HG03457 (cell line): ENCODE data around the gene NDST4.
A peak's percentile ranks its signal among the peaks of the same experiment; 100 is the strongest.

Source experiments
- ATAC-seq: cut with Tn5 transposase; IDR thresholded peaks from one replicate; pipeline ENCODE4 v1.9.1; 2021; ENCODE audit warnings: moderate number of reproducible peaks; ENCODE audit not compliant: unreplicated experiment

Gene NDST4

DNA sequence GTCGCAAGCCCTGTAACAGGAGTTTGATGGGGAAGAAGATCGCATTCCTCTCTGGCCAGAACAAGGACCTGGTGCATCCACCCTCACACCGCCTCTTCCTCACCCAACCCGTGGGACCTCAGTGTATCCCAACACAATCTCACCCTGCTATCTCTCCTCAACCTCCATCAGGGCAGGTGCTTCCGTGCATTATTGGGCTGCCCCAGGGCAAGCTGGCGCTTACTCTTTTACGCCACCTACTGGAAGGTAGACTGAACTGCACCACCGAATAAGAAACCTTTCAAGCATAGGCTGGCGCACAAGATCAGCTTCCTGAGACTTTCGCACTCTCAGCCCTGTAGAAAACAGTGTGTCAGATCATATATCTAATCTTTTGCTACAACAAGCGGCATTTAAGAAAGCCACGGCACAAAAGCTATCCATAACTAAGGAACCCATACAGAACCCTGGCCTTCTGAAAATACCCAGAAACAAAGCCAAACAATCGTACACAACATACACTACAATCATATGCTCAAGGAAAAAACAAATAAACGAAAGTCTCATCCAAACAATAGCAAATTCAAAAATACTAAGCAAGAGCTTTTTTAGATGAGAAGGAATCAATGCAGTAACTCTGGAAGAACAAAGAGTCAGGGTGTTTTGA, 305.5 kb downstream of the NDST4 start:
- ATAC-seq, result peak; percentile 97

DNA sequence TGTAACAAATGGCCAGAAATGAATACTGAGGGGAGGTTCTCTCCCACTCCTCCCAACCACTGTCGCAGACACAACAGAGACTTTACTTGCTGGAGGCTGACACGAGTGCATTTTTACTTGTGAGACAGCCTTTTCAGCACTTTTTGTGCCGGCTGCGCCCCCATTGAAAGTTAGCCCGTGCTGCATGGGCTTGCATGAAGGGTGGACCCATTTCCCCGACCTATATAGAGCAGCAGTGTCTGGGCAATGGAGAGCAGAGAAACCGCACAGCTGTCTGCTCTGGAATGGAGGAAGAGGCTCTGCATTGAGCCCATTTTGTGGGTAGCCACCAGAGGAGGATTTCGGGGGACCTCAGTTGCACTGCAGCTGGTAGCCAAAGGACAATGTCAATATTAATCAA, 306.1 kb downstream of the NDST4 start:
- ATAC-seq, result no peak

DNA sequence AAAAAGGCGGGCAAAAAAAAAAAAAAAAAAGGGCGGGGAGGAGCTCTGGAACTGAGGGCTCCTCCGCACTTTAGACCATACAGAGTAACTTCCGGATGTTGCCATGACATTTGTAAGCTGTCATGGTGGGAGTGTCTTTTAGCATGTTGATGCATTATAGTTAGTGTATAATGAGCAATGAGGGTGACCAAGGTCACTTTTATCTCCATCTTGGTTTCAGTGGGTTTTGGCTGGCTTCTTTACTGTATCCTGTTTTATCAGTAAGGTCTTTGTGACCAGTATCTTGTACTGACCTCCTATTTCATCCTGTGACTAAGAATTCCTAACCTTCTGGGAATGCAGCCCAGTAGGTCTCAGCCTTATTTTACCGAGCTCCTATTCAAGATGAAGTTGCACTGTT, 321.4 kb downstream of the NDST4 start:
- ATAC-seq, result no peak

GRCh38 chr4:114785570-114785969, 327.9 kb downstream of the NDST4 start:
- no peak for ATAC-seq

DNA sequence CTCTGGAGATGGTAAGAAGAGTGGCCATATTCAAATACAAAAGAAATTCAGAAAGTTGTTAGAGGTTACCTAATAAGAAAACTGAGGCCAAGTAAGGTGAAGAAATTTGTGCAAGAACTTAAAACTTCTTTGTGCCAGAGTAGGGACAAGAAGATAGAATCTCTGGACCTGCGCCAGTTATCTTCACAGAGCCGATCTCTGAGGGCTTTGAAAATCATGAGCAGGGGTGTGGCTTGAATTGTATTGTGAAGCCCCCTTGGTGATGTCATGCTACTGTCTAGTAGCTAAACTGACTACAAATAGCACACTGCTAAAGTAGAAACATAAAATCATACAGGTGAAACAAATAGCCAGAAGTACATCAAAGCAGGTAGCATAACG, 330.2 kb downstream of the NDST4 start:
- ATAC-seq, result no peak

DNA sequence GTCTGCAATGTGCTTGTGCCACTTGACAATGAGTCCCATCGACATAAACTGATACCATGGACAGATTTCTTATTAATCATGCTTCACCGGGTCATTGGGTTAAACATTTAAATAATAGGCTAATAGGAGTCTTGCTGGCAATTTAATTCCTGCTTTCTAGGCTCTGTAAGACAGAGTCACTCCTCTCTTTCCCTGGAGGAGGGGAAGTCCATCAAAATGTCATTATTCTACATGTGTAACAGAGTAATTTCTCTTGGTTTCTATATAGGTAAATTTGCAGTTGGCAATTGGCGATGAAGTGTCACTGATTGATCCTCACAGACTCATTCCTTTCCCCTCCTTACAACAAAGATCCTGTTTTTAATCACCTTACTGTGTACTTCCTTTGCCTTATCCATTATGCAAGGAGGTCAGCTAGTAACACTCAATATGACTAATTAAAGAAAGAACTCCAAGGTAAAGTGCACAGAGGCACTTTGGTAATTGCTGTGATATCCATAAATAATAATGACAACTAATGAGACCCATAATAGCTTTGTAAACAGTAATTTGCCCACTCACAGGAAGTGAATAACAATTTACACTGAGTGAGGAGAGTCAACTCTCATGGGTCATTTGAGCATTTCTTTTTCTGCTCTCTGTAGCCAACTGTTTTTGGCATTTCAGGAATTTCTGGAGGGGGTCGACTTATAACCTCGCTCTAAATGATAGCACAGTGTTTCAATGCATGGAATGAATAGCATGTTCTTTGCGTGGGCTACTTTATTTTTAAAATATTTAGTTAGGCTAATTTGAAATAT, 330.8 kb downstream of the NDST4 start:
- ATAC-seq, result no peak

DNA sequence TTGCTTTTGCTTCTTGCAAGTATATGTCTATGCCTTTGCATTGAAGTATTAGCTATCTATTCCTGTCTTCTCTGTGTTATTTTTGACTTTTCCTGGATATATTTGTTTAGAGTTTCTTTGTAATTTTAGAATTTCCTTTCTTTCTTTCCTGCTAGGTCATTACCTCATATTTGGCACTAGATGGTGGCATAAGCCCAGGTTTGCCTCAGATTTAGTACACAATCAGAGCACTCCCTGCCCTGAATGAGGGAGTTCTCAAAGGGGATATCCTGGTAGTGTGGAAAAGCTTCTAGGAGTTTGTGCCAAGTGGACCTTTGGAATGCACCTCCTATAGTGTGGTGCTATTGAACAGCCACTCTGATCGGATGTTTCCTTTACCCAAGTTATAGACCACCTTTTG, 333.2 kb downstream of the NDST4 start:
- ATAC-seq, result no peak
